IPS DF 4.7 (cell line): ENCODE measurements around the gene PLA2G3.
"Not testable (repeated sequence)": the region's sequence is repeated elsewhere in the genome, so short reads cannot be mapped to it uniquely, and the experiment has no call there.

Experiments used
- DNase-seq: peaks from one replicate; pipeline ENCODE4 v3.0.0-alpha.2; 2013; ENCODE audit warnings: low spot score; ENCODE audit errors: extremely low read depth

The PLA2G3 gene

DNA sequence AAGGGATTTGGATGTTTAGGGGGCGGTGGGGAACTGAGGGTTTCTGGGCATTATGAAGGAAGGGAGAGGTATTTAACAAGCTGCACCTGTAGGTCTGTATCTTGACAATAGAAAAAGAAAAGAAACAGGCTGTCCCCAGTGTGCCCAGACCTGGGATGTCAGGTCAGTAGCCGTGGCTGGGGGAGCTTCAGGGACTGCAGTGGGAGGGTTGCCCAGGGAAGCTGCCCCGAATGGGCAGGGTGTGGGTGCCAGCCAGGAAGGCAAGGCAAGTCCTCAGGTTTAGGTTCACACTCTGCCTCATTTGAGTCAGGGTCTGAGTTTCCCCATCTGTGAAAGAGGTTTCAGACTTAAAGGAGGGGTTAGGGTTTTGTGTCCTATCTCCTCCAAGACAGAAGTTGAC lies 16.0 kb downstream of the PLA2G3 start:
- DNase-seq = no peak

DNA sequence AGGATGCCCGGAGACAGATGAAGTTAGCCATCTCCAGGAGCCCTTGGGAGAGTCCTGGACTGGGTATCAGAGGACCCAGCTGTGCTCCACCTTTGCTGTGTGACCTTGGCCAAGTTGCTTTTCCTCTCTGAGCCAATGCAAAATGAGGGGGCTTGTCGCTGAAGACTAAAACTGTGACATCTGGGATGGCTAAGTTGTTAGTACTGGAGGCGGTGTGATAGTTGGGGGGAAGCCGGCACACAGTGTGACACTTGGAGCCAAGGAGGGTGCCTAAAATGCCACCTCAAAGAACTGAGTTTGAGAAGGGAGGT lies 17.1 kb downstream of the PLA2G3 start:
- no peak for DNase-seq

DNA sequence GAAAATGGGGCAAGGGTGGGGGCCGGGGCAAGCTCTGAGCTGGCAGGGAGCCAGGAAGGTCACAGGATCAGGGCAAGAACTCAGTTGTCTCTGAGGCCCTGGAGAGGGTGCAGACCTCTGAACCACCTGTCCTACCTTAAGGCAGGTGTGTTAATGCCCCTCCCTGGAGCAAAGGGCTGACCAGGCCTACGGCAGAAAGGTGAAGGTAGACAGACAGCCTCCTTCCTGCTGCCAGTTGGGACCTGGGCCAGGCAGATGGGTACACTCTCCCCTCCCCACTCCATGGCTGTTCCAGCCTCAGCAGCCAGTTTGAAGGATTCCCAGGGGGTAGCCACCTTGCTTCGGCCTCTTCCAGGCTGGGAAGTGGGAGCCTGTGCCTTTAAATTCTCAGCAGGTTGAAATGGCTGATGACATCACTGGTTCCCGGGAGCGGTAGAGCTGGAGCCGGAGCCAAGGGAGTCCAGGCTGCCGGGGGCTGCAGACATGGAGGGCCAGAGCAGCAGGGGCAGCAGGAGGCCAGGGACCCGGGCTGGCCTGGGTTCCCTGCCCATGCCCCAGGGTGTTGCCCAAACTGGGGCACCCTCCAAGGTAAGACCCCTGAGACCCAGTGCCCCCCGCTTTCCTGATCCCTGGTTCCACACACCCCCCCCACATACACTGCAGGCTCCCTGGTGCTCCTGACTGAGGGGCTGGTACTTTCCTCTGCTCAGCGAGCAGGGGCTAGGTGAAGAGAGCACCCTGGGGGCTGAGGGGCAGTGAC lies 17.6 kb downstream of the PLA2G3 start, which contains the start of gene INPP5J:
Gene INPP5J (plus strand): TSS at position 435 of the 760 bp plus-strand sequence. CDS start 49 bp downstream, at position 484.
- no peak for DNase-seq

GRCh38 chr22:31122196-31122531 lies 18.1 kb downstream of the PLA2G3 start:
- no peak for DNase-seq

DNA sequence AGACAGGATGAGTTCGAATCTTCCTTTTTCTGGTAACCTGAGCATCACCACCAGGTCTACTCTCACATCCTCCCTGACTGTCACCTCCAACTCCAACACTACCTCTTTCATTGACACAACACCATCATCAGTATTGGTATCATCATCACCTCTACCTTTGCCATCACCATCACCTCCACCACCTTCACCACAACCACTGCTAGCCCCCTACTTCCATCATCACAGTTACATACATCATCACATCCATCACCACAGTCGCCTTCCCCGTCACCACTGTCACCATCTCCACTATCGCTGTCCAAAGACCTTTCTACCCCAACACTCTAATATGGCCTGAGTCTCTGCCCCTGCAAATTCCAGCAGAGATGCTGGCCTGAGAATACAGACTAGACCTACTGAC lies 18.9 kb downstream of the PLA2G3 start:
- no peak for DNase-seq

GRCh38 chr22:31120642-31121041 lies 19.7 kb downstream of the PLA2G3 start:
- no peak for DNase-seq

GRCh38 chr22:31120230-31120629 lies 20.1 kb downstream of the PLA2G3 start:
- no peak for DNase-seq

- DNase-seq = no peak
Observed at GRCh38 chr22:31119026-31119717, 21.1 kb downstream of the PLA2G3 start.

GRCh38 chr22:31118046-31118820 lies 22.1 kb downstream of the PLA2G3 start:
- DNase-seq = no peak

DNA sequence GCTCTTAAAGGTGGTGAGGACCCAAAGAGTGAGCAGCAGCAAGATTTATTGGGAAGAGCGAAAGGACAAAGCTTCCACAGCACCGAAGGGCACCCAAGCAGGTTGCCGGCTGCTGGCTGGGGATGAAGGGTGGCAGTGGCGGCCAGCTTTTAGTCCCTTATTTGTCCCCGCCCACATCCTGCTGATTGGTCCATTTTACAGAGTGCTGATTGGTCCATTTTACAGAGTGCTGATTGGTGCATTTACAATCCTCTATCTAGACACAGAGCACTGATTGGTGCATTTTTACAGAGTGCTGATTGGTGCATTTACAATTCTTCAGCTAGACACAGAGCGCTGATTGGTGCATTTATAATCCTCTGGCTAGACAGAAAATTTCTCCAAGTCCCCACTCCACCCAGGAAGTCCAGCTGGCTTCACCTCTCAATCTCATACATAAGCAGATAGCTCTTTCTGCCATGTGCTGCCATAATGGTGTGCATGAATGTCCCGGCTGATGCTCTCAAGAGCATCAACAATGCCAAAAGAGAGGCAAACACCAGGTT lies 27.7 kb downstream of the PLA2G3 start:
- not testable (repeated sequence) for DNase-seq

- DNase-seq = no peak
Observed at GRCh38 chr22:31107894-31108218, 32.5 kb downstream of the PLA2G3 start.

- no peak for DNase-seq
Observed at GRCh38 chr22:31107178-31107893, 33.0 kb downstream of the PLA2G3 start, which contains the start of gene SELENOM. Gene SELENOM, minus strand, starts transcription at chr22:31107568. Its CDS starts 63 bp downstream, at chr22:31107505.

DNA sequence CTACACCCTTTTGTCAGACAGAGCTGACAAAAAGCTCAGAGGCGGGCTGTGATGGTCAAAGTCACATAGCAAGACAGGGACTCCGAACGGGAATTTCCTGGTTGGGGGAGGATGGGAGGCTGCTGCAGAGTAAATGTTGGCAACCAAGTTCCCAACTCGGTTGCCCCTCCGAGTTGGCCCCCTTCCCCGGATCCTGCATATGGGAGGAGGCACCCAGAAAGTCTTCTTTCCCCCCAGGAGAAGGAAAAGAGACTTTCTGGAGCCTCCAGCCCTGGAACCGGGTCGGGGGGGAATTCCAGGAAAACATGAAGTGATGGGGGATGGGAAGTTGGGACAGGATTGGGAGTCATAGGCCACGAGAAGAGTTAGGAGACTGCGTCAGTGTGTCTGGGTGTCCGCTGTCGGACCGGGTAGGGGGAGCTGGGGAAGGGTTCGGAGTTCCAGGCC lies 33.6 kb downstream of the PLA2G3 start:
- no peak for DNase-seq

DNA sequence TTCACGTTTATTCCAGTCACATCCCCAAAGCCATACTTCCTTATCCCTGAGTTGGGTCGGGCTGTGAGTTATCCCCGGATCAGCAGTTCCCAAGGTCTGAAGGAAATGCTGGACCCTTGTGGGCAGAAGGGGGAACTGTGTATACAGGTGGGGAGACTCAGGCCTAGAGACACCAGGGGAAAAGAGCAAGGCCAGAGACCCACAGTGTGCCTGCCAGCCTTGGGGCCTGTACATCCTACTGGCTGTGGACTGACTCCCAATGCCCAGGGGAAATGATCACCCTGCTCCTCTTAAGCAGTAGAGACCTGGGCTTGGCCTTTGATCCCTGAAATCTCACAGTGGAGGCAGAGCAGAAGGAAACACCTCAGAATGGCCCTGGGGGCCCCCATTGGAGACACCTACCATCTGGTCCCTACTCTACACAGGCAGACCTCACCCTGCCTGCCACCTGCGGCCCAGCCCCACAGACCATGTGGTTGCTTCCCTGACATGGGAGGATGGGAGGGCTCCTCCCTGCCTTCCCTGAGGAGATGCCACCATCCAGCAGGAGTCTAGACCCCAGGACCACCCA lies 34.2 kb downstream of the PLA2G3 start:
- DNase-seq = no peak

GRCh38 chr22:31105282-31105929 lies 34.9 kb downstream of the PLA2G3 start:
- DNase-seq = no peak

GRCh38 chr22:31104869-31105268 lies 35.4 kb downstream of the PLA2G3 start:
- no peak for DNase-seq

GRCh38 chr22:31103899-31104694 lies 36.2 kb downstream of the PLA2G3 start:
- DNase-seq = no peak

DNA sequence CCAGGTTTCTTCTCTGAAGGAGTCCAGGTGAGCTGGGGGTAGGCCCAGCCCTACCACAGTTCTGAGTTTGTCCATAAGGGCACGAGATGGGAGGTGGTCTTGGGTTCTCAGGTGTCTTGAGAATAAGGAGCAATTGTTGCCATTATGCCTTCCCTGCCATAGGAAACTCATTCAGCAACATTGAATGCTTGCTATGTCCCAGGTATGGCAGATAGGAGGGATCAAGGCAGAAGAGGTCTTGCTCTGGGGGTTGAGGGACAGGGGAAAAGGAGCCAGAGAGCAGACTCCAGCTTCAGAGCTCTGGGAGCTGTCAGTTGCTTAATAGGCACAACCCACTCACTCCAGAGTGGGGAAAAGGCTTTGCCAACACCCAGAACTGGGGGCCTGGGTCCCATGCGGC lies 37.2 kb downstream of the PLA2G3 start:
- DNase-seq = no peak

- no peak for DNase-seq
Observed at GRCh38 chr22:31102441-31103081, 37.7 kb downstream of the PLA2G3 start.
